HepG2 (cell line): ENCODE measurements around the gene HTRA2. TPM values are rescaled to one million over a fixed set of nuclear protein-coding genes. Genes with fewer than 3 reads are reported as not detected.

Experiments used
- ATAC-seq: fragments of 200-7000 bp; cut with Tn5 transposase; 3 replicates; pipeline ENCODE4 v1.9.1; 2020; ENCODE audit warnings: mild to moderate bottlenecking, moderate library complexity
- BruUV-seq: library from RNA; stranded (reverse); fragments of 400-500 nt; replicated peaks from 2 replicates; lab custom pipeline; 2021; lab: Mats Ljungman, UMichigan
- CTCF ChIA-PET: fragments of 300-600 bp; formaldehyde crosslinking; extraction: SDS; loops from one replicate; lab custom pipeline; 2021; ENCODE audit warnings: low total read pairs, inconsistent platforms, low intra/inter-chr PET ratio; lab: Yijun Ruan, JAX
- POLR2A ChIA-PET: fragments of 350-600 bp; sonication (Branson Sonifier 250); formaldehyde crosslinking; loops from one replicate; lab custom pipeline; 2020; ENCODE audit warnings: antibody characterized with exemption, inconsistent platforms; lab: Yijun Ruan, JAX
- DNase-seq: peaks from one replicate; pipeline ENCODE4 v3.0.0-alpha.2; 2015; ENCODE audit warnings: low spot score
- FAIRE-seq: peaks from 3 replicates; lab custom pipeline; 2011; peaks lifted over from hg19 to GRCh38; lab: Jason Lieb, UNC
- H2AFZ ChIP-seq: one replicate; pipeline ENCODE4 v1.6.1; 2011; ENCODE audit warnings: low read length, inconsistent platforms
- H3K27ac ChIP-seq: fragments of 300-600 bp; 3 replicates; pipeline ENCODE4 v1.8.0; 2011; ENCODE audit warnings: mixed run types, mild to moderate bottlenecking, mixed read lengths, low read length, inconsistent platforms; ENCODE audit not compliant: insufficient read depth; ENCODE audit errors: extremely low read length
- H3K27me3 ChIP-seq, 2 experiments: fragments of 200-600 bp in 1 of 2; 2 replicates in 1 of 2; 3 replicates in 1 of 2; pipeline versions ENCODE4 v1.6.0 to v1.8.0; 2011; ENCODE audit warnings: low read length in 2 of 2, mild to moderate bottlenecking in 2 of 2, moderate library complexity in 2 of 2, inconsistent platforms in 1 of 2; ENCODE audit not compliant: insufficient read depth in 2 of 2, control insufficient read depth in 1 of 2
- H3K36me3 ChIP-seq, 2 experiments: fragments of 200-600 bp in 1 of 2; replicated peaks in 1 of 2; 2 replicates in 1 of 2; 3 replicates in 1 of 2; pipeline versions ENCODE4 v1.5.1 to v1.8.0; 2011; ENCODE audit warnings: low read length in 2 of 2, inconsistent platforms in 1 of 2; ENCODE audit not compliant: insufficient read depth in 2 of 2, control insufficient read depth in 1 of 2
- H3K4me1 ChIP-seq: 2 replicates; pipeline ENCODE4 v1.5.1; 2012; ENCODE audit warnings: low read length, inconsistent platforms; ENCODE audit not compliant: insufficient read depth
- H3K4me2 ChIP-seq: 2 replicates; pipeline ENCODE4 v1.6.0; 2011; ENCODE audit warnings: low read depth, low read length, inconsistent platforms
- H3K4me3 ChIP-seq, 3 experiments: fragments of 200-600 bp in 1 of 3; sonication (generic), shearing (Covaris generic) in 1 of 3; replicated peaks in 1 of 3; 2 replicates each; pipeline ENCODE4 v1.5.1; 2011 to 2016; ENCODE audit warnings: low read length in 3 of 3, inconsistent platforms in 2 of 3, low read depth in 2 of 3, mild to moderate bottlenecking in 2 of 3, control low read depth in 1 of 3, mixed read lengths in 1 of 3; ENCODE audit not compliant: insufficient read depth in 1 of 3
- H3K79me2 ChIP-seq: one replicate; pipeline ENCODE4 v1.6.1; 2011; ENCODE audit warnings: low read length, inconsistent platforms; ENCODE audit not compliant: insufficient read depth
- H3K9ac ChIP-seq: 2 replicates; pipeline ENCODE4 v1.6.0; 2011; ENCODE audit warnings: mild to moderate bottlenecking, low read depth, low read length, inconsistent platforms; ENCODE audit not compliant: insufficient read depth
- H3K9me3 ChIP-seq: 2 replicates; pipeline ENCODE4 v1.5.1; 2012; ENCODE audit warnings: mild to moderate bottlenecking, low read length
- H4K20me1 ChIP-seq: 2 replicates; pipeline ENCODE4 v1.6.0; 2011; ENCODE audit warnings: inconsistent platforms, mild to moderate bottlenecking, low read length, moderate library complexity; ENCODE audit not compliant: insufficient read depth
- AGO2 ChIP-seq: fragments of 200-400 bp; formaldehyde crosslinking; optimal IDR thresholded peaks from 2 replicates; pipeline ENCODE3; 2017; ENCODE audit warnings: mild to moderate bottlenecking, low read depth, low read length, moderate library complexity
- HOXA3 ChIP-seq: sonication (generic); formaldehyde crosslinking; IDR thresholded peaks from 2 replicates; pipeline ENCODE4 v1.5.0; 2020; ENCODE audit warnings: missing genetic modification reagents
- KDM4B ChIP-seq: sonication (generic); formaldehyde crosslinking; IDR thresholded peaks from 2 replicates; pipeline ENCODE4 v1.4.0; 2020; ENCODE audit warnings: missing genetic modification reagents
- MAFK ChIP-seq, 2 experiments: IDR thresholded peaks in 1 of 2; conservative IDR thresholded peaks in 1 of 2; 2 replicates each; pipeline ENCODE4 v1.6.1; 2011; ENCODE audit warnings: improper control_type of control experiment in 2 of 2, low read length in 2 of 2
- NCOA2 ChIP-seq: sonication (generic); formaldehyde crosslinking; IDR thresholded peaks from 2 replicates; pipeline ENCODE4 v1.8.0; 2022; ENCODE audit warnings: inconsistent platforms
- PRDM15 ChIP-seq: sonication (generic); formaldehyde crosslinking; IDR thresholded peaks from 2 replicates; pipeline ENCODE4 v1.4.0; 2020; ENCODE audit warnings: missing genetic modification reagents
- SAFB2 ChIP-seq: sonication (generic); formaldehyde crosslinking; IDR thresholded peaks from 2 replicates; pipeline ENCODE4 v1.5.1; 2020; ENCODE audit warnings: missing genetic modification reagents, low read depth, mild to moderate bottlenecking, borderline replicate concordance
- SRY ChIP-seq: sonication (generic); formaldehyde crosslinking; IDR thresholded peaks from 2 replicates; pipeline ENCODE4 v1.8.0; 2022; ENCODE audit warnings: mild to moderate bottlenecking, missing genetic modification reagents
- TBX2 ChIP-seq: sonication (generic); formaldehyde crosslinking; IDR thresholded peaks from 2 replicates; pipeline ENCODE4 v1.5.0; 2020; ENCODE audit warnings: missing genetic modification reagents, mild to moderate bottlenecking, borderline replicate concordance
- THAP7 ChIP-seq: sonication (generic); formaldehyde crosslinking; IDR thresholded peaks from 2 replicates; pipeline ENCODE4 v1.8.1; 2023; ENCODE audit warnings: mild to moderate bottlenecking, missing genetic modification reagents
- ZNF607 ChIP-seq: sonication (generic); formaldehyde crosslinking; IDR thresholded peaks from 2 replicates; pipeline ENCODE4 v1.5.1; 2020; ENCODE audit warnings: missing genetic modification reagents, mild to moderate bottlenecking, borderline replicate concordance
- ZNF770 ChIP-seq: sonication (generic); formaldehyde crosslinking; IDR thresholded peaks from 2 replicates; pipeline ENCODE4 v1.5.0; 2020; ENCODE audit warnings: mild to moderate bottlenecking, missing genetic modification reagents
- ZXDC ChIP-seq: sonication (generic); formaldehyde crosslinking; IDR thresholded peaks from 2 replicates; pipeline ENCODE4 v1.5.0; 2020; ENCODE audit warnings: mild to moderate bottlenecking, missing genetic modification reagents
- WGBS: methylation state at CpG from one replicate; pipeline ENCODE4 v1.1.6; 2017; ENCODE audit warnings: low lambda C conversion rate; 5-methylcytosine and 5-hydroxymethylcytosine counted together
- in situ Hi-C: cut with HindIII; loops from 2 replicates; pipeline ENCODE4 v1.10.0; 2017; ENCODE audit warnings: low pct_unique_long_range_greater_than_20kb; ENCODE audit not compliant: extremely low pct_ligation_motif_present
- intact Hi-C: fragments of 100-400 bp; cut with micrococcal nuclease; formaldehyde crosslinking; loops from one replicate; pipeline ENCODE4 v1.10.0; 2022; ENCODE audit not compliant: unreplicated experiment
- polyA plus RNA-seq, 8 experiments: library from polyadenylated mRNA; depleted of rRNA in 3 of 8; stranded (reverse) in 7 of 8; unstranded in 1 of 8; fragments of >200 nt; fragmentation: Illumina TruSeq in 4 of 8; extraction: Trizol in 4 of 8; gene quantifications; 2 replicates each; pipeline versions ENCODE4 v1.2.1 to v1.2.3, GENCODE V29; 2011 to 2016; ENCODE audit warnings: low read depth in 4 of 8, missing spikeins in 1 of 8, mixed read lengths in 1 of 8; ENCODE audit not compliant: insufficient read depth in 1 of 8
- total RNA-seq, 5 experiments: library from RNA; depleted of rRNA; stranded (reverse); fragments of >200 nt; fragmentation: Illumina TruSeq; extraction: Trizol; gene quantifications; 2 replicates each; pipeline ENCODE4 v1.2.3, GENCODE V29; 2016; ENCODE audit warnings: low read depth in 1 of 5

HTRA2 gene
- total and polyA plus RNA-seq, 2 of the 13 experiments (the other 11 are each of a cell fraction or from before 2014, with no cell fraction given), result 47.7 to 50.3 TPM

GRCh38 chr2:74513605-74514367 is 15.9 kb upstream of the HTRA2 start:
- Histone ChIP-seq H3K27me3 (no peaks in the 10 kb centered on the region), H3K4me3 (peak overlapping the region; percentile 43 to 63 (median 62); a peak in 5 of 6 replicates)
- POLR2A ChIA-PET, result interaction anchor here (1.0 to 2.4 kb wide), 7 partner anchors 8 to 31 kb away, joined by 3 to 31 read pairs (median 11); partner anchors contain the start of genes AUP1, CCDC142, DQX1 and HTRA2
- TF ChIP-seq SAFB2, result 0 out of 2 replicates have a peak, but pooled peaks have one; percentile 36
- no peak for TF ChIP-seq ZXDC (CRISPR knock-in tag)
- peak; percentile 12; the same call in 1 of the 2 replicates for TF ChIP-seq HOXA3 (CRISPR knock-in tag)
- TF ChIP-seq THAP7 (CRISPR knock-in tag), result no peak
- 0 out of 2 replicates have a peak, but pooled peaks have one; percentile 2 for TF ChIP-seq NCOA2 (CRISPR knock-in tag)
- TF ChIP-seq MAFK (conservative IDR thresholded peaks at IDR 0.05 in 1 of 2, IDR thresholded peaks at IDR 0.05 in 1 of 2; ENCODE audit: low read length in 2 of 2), result peak; percentile 38 to 62
- no peak for TF ChIP-seq PRDM15 (CRISPR knock-in tag)
- TF ChIP-seq KDM4B, result 0 out of 2 replicates have a peak, but pooled peaks have one; percentile 0
- 0 out of 2 replicates have a peak, but pooled peaks have one; percentile 7 for TF ChIP-seq ZNF607
- TF ChIP-seq AGO2, result peak; percentile 15
- peak; percentile 41; the same call in 1 of the 2 replicates for TF ChIP-seq TBX2 (CRISPR knock-in tag)
- TF ChIP-seq ZNF770 (CRISPR knock-in tag), result peak; percentile 84
- TF ChIP-seq SRY (CRISPR knock-in tag), result no peak

More at GRCh38 chr2:74513605-74514367, 15.9 kb upstream of the HTRA2 start:
- in situ Hi-C loops, result no loop called here
- CTCF ChIA-PET, result no interaction called here
- Histone ChIP-seq H3K9ac (peak overlapping the region; percentile 68), H4K20me1 (no peaks in the 10 kb centered on the region), H3K9me3 (no peaks in the 10 kb centered on the region), H3K4me1 (peaks cover 48% of the 10 kb centered on the region), H3K36me3 (peaks cover 8% of the 10 kb centered on the region in 2 experiments; a peak in 4 of 5 replicates), H3K79me2 (no peaks in the 10 kb centered on the region), H3K27ac (peak overlapping the region; percentile 27), H2AFZ (no peak overlapping the region), H3K4me2 (peak overlapping the region; percentile 75)
- BruUV-seq, result no TSS peak
- ATAC-seq, result no peak; the same call in 1 of the 3 replicates
- no peak for DNase-seq
- no peak for FAIRE-seq
- intact Hi-C loops, result no loop called here
- WGBS, result 85% methylated on average over 52 of the region's 52 CpGs
